ENCODE results near the gene KCNQ5. TPM values are rescaled to one million over a fixed set of nuclear protein-coding genes. Genes with fewer than 3 reads are reported as not detected.

The KCNQ5 gene
- total RNA-seq, 1 donor from 2014 or later = 3.9 TPM

GRCh38 chr6:73079611-73079955 lies 457.7 kb downstream of the KCNQ5 start:
- no peak for TF ChIP-seq POLR2AphosphoS5 (IDR thresholded peaks at IDR 0.05; ENCODE audit: insufficient read depth in 1 of 2, low read depth in 1 of 2)
- TF ChIP-seq CTCF (IDR thresholded peaks at IDR 0.05) = no peak
- TF ChIP-seq POLR2A (IDR thresholded peaks at IDR 0.05) = no peak

DNA sequence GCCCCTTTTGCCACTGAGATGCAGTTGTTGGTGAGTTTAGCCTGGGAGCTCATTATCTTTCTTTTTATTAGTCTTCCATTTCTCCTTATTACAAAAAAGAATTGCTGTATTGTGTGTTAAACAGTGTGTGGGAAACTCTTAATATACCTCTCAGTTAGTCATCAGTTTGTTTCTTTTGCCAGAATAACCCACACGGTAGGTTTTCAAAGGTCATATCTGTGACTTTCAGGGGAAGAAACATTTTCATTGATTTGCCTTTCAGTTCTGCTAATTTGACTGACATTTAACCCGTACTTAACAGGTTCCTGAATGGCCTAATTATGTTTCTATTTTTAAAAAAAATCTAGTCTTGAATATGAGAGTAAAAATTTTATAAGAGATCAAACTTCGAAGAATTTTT lies 458.1 kb downstream of the KCNQ5 start:
- intact Hi-C loops (cut with DNase I) = no loop called here
- H3K4me1 ChIP-seq = no peaks in the 10 kb centered on the region
- no peaks in the 10 kb centered on the region for H3K27me3 ChIP-seq
- H3K27ac ChIP-seq = no peak overlapping the region
- no peak overlapping the region for H3K4me3 ChIP-seq
- DNase-seq (ENCODE audit: extremely low spot score in 2 of 2) = no peak
- H3K36me3 ChIP-seq = no peaks in the 10 kb centered on the region
- TF ChIP-seq POLR2A (IDR thresholded peaks at IDR 0.05) (no peak), POLR2AphosphoS5 (IDR thresholded peaks at IDR 0.05; ENCODE audit: insufficient read depth in 1 of 2, low read depth in 1 of 2) (no peak), CTCF (IDR thresholded peaks at IDR 0.05) (no peak)
- no peaks in the 10 kb centered on the region for H3K9me3 ChIP-seq

More at GRCh38 chr6:73079611-73079955, 457.7 kb downstream of the KCNQ5 start:
- Histone ChIP-seq H3K27me3 (no peaks in the 10 kb centered on the region), H3K4me1 (no peaks in the 10 kb centered on the region), H3K4me3 (no peak overlapping the region), H3K9me3 (no peaks in the 10 kb centered on the region), H3K27ac (no peak overlapping the region), H3K36me3 (no peaks in the 10 kb centered on the region)
- no peak for DNase-seq (ENCODE audit: extremely low spot score in 2 of 2)
- intact Hi-C loops (cut with DNase I) = no loop called here

GRCh38 chr6:73081955-73082354 lies 460.1 kb downstream of the KCNQ5 start:
- no peak for TF ChIP-seq CTCF (IDR thresholded peaks at IDR 0.05)
- no peak for TF ChIP-seq POLR2AphosphoS5 (IDR thresholded peaks at IDR 0.05; ENCODE audit: insufficient read depth in 1 of 2, low read depth in 1 of 2)
- TF ChIP-seq POLR2A (IDR thresholded peaks at IDR 0.05) = no peak

GRCh38 chr6:73083886-73084285 lies 462.0 kb downstream of the KCNQ5 start:
- no peak overlapping the region for H3K27ac ChIP-seq
- no peaks in the 10 kb centered on the region for H3K27me3 ChIP-seq
- no peaks in the 10 kb centered on the region for H3K9me3 ChIP-seq
- intact Hi-C loops (cut with DNase I) = no loop called here
- H3K36me3 ChIP-seq = no peaks in the 10 kb centered on the region
- TF ChIP-seq POLR2AphosphoS5 (IDR thresholded peaks at IDR 0.05; ENCODE audit: insufficient read depth in 1 of 2, low read depth in 1 of 2) = no peak
- TF ChIP-seq POLR2A (IDR thresholded peaks at IDR 0.05) = no peak
- TF ChIP-seq CTCF (IDR thresholded peaks at IDR 0.05) = no peak
- no peak overlapping the region for H3K4me3 ChIP-seq
- DNase-seq (ENCODE audit: extremely low spot score in 2 of 2) = no peak
- H3K4me1 ChIP-seq = no peaks in the 10 kb centered on the region

More at GRCh38 chr6:73081955-73082354, 460.1 kb downstream of the KCNQ5 start:
- Histone ChIP-seq H3K4me3 (no peak overlapping the region), H3K27me3 (no peaks in the 10 kb centered on the region), H3K4me1 (no peaks in the 10 kb centered on the region), H3K27ac (no peak overlapping the region), H3K36me3 (no peaks in the 10 kb centered on the region), H3K9me3 (no peaks in the 10 kb centered on the region)
- intact Hi-C loops (cut with DNase I) = no loop called here
- no peak for DNase-seq (ENCODE audit: extremely low spot score in 2 of 2)

DNA sequence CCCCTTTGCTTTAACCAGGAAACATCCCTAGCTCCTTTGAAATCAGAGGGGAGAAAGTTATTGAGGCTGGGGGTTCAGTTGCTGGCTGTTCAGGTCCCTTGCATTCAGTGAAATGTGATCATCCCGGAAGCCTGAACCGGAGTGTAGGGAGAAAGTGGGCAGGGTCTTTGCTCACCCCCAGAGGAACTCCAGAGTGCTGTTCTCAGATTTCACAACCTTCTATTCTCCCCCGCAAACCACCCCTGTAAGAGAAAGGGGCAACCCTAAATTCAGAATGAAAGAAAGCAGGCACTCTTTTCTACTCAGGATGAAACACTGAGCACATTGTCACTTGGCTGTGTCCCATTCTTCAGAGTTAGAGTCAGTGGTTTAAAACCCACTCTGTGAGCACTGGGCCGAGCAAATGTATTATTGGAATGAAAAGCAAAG lies 463.6 kb downstream of the KCNQ5 start:
- Histone ChIP-seq H3K27me3 (no peaks in the 10 kb centered on the region), H3K4me3 (no peak overlapping the region), H3K36me3 (no peaks in the 10 kb centered on the region), H3K4me1 (no peaks in the 10 kb centered on the region), H3K27ac (no peak overlapping the region), H3K9me3 (no peaks in the 10 kb centered on the region)
- intact Hi-C loops (cut with DNase I) = no loop called here
- no peak for TF ChIP-seq POLR2A (IDR thresholded peaks at IDR 0.05)
- no peak for TF ChIP-seq CTCF (IDR thresholded peaks at IDR 0.05)
- no peak for TF ChIP-seq POLR2AphosphoS5 (IDR thresholded peaks at IDR 0.05; ENCODE audit: insufficient read depth in 1 of 2, low read depth in 1 of 2)
- no peak for DNase-seq (ENCODE audit: extremely low spot score in 2 of 2)

Data from vagina (tissue), 2 donors.